GM23338 (cell line): ENCODE results near the gene GPATCH4. TPM values are rescaled to one million over a fixed set of nuclear protein-coding genes. Genes with fewer than 3 reads are reported as not detected.

Experiments used
- ATAC-seq: fragments of 200-7000 bp; cut with Tn5 transposase; 3 replicates; pipeline ENCODE4 v1.9.1; 2020
- DNase-seq: peaks from one replicate; pipeline ENCODE4 v3.0.0-alpha.2; 2015; ENCODE audit warnings: low spot score
- H2AFZ ChIP-seq: fragments of 200-600 bp; sonication (generic); 2 replicates; pipeline ENCODE4 v1.8.0; 2016; ENCODE audit warnings: antibody characterized with exemption, mild to moderate bottlenecking, moderate library complexity
- H3F3A ChIP-seq: fragments of 200-600 bp; sonication (generic); replicated peaks from 2 replicates; pipeline ENCODE4 v1.8.0; 2017; ENCODE audit warnings: antibody characterized with exemption, mixed run types, low read depth
- H3K27ac ChIP-seq: fragments of 200-600 bp; sonication (generic); 2 replicates; pipeline ENCODE4 v1.6.1; 2016; ENCODE audit warnings: low read depth
- H3K27me3 ChIP-seq: fragments of 200-600 bp; sonication (generic); 2 replicates; pipeline ENCODE4 v1.8.0; 2016; ENCODE audit warnings: mild to moderate bottlenecking, mixed run types, moderate library complexity; ENCODE audit not compliant: insufficient read depth
- H3K36me3 ChIP-seq: fragments of 200-600 bp; sonication (generic); 2 replicates; pipeline ENCODE4 v1.8.0; 2016; ENCODE audit warnings: mild to moderate bottlenecking; ENCODE audit not compliant: insufficient read depth
- H3K4me1 ChIP-seq: fragments of 200-600 bp; sonication (generic); 2 replicates; pipeline ENCODE4 v1.8.0; 2016; ENCODE audit warnings: mild to moderate bottlenecking, moderate library complexity; ENCODE audit not compliant: insufficient read depth
- H3K4me2 ChIP-seq: fragments of 200-600 bp; sonication (generic); 2 replicates; pipeline ENCODE4 v1.7.1; 2017; ENCODE audit warnings: mixed run types
- H3K4me3 ChIP-seq: fragments of 200-600 bp; sonication (generic); 2 replicates; pipeline ENCODE4 v1.6.1; 2016; ENCODE audit warnings: mixed run types
- H3K79me2 ChIP-seq: fragments of 200-600 bp; sonication (generic); replicated peaks from 2 replicates; pipeline ENCODE4 v1.8.0; 2017; ENCODE audit warnings: mild to moderate bottlenecking; ENCODE audit not compliant: insufficient read depth
- H3K9me2 ChIP-seq: fragments of 200-600 bp; sonication (generic); 2 replicates; pipeline ENCODE4 v1.8.0; 2017; ENCODE audit not compliant: insufficient read depth
- H4K20me1 ChIP-seq: fragments of 200-600 bp; sonication (generic); replicated peaks from 2 replicates; pipeline ENCODE4 v1.8.0; 2017; ENCODE audit warnings: mild to moderate bottlenecking; ENCODE audit not compliant: insufficient read depth
- H3K27ac Mint-ChIP-seq: 2 replicates; pipeline ENCODE4 v1.8.0; 2020; ENCODE audit warnings: inconsistent platforms, mild to moderate bottlenecking, moderate library complexity, mixed read lengths
- H3K27me3 Mint-ChIP-seq: 3 replicates; pipeline ENCODE4 v1.8.0; 2022; ENCODE audit warnings: low read depth, mild to moderate bottlenecking, moderate library complexity, mixed read lengths, inconsistent platforms; ENCODE audit not compliant: insufficient read depth, poor library complexity
- H3K36me3 Mint-ChIP-seq: 3 replicates; pipeline ENCODE4 v1.8.0; 2021; ENCODE audit warnings: low read depth, mild to moderate bottlenecking, inconsistent platforms, moderate library complexity, mixed read lengths
- H3K4me1 Mint-ChIP-seq: 3 replicates; pipeline ENCODE4 v1.8.0; 2020; ENCODE audit warnings: mild to moderate bottlenecking, inconsistent platforms, mixed read lengths
- H3K4me3 Mint-ChIP-seq: 3 replicates; pipeline ENCODE4 v1.8.0; 2021; ENCODE audit warnings: moderate library complexity, mild to moderate bottlenecking, inconsistent platforms, mixed read lengths
- H3K9me3 Mint-ChIP-seq: 3 replicates; pipeline ENCODE4 v1.8.0; 2020; ENCODE audit warnings: moderate library complexity, mild to moderate bottlenecking, inconsistent platforms, mixed read lengths
- CREB1 ChIP-seq: fragments of 250-450 bp; sonication (Bioruptor Pico); IDR thresholded peaks from 2 replicates; pipeline ENCODE4 v1.5.0; 2020; ENCODE audit warnings: low read depth, mild to moderate bottlenecking, moderate library complexity
- ETS1 ChIP-seq: IDR thresholded peaks from 2 replicates; pipeline ENCODE4 v1.6.1; 2016; ENCODE audit warnings: antibody characterized with exemption
- JUNB ChIP-seq: IDR thresholded peaks from one replicate; pipeline ENCODE4 v1.6.1; 2016; ENCODE audit warnings: antibody characterized with exemption; ENCODE audit not compliant: unreplicated experiment
- POLR2AphosphoS5 ChIP-seq: IDR thresholded peaks from 2 replicates; pipeline ENCODE4 v1.6.1; 2016; ENCODE audit warnings: antibody characterized with exemption, low read depth
- ZNF114 ChIP-seq: fragments of 250-450 bp; sonication (Bioruptor Pico); IDR thresholded peaks from 2 replicates; pipeline ENCODE4 v1.5.0; 2020; ENCODE audit warnings: mild to moderate bottlenecking, moderate library complexity
- ZNF331 ChIP-seq: fragments of 250-450 bp; sonication (Bioruptor Pico); IDR thresholded peaks from 2 replicates; pipeline ENCODE4 v1.5.0; 2020; ENCODE audit warnings: low read depth, mild to moderate bottlenecking, moderate library complexity
- ZNF462 ChIP-seq: fragments of 250-450 bp; sonication (Bioruptor Pico); IDR thresholded peaks from 2 replicates; pipeline ENCODE4 v1.5.0; 2020; ENCODE audit warnings: mild to moderate bottlenecking, moderate library complexity
- polyA plus RNA-seq: library from polyadenylated mRNA; unstranded; fragments of >200 nt; fragmentation: Nextera tagmentation; extraction: Ambion mirVana; gene quantifications from 2 replicates; pipeline ENCODE4 v1.2.1, GENCODE V29; 2016
- total RNA-seq: library from RNA; depleted of rRNA; stranded (reverse); fragments of >200 nt; shearing (Covaris generic); gene quantifications from 2 replicates; pipeline ENCODE4 v1.2.3, GENCODE V29; 2014

The GPATCH4 gene
- total and polyA plus RNA-seq, 2 experiments from 2014 or later: 58.9 to 187 TPM

- H3K9me3 Mint-ChIP-seq: no peaks in the 10 kb centered on the region
- no peaks in the 10 kb centered on the region for H3K9me2 ChIP-seq
- ATAC-seq: no peak
Measured at GRCh38 chr1:156551869-156552268, 49.4 kb downstream of the GPATCH4 start.

More at GRCh38 chr1:156551869-156552268, 49.4 kb downstream of the GPATCH4 start:
- no peaks in the 10 kb centered on the region for H3K4me1 ChIP-seq
- Mint-ChIP-seq H3K4me1 (no peaks in the 10 kb centered on the region), H3K27me3 (peaks cover 4% of the 10 kb centered on the region), H3K36me3 (peaks cover 23% of the 10 kb centered on the region), H3K27ac (no peak overlapping the region), H3K4me3 (no peak overlapping the region)
- H4K20me1 ChIP-seq: no peaks in the 10 kb centered on the region; the same call in 1 of the 2 replicates
- peaks cover 5% of the 10 kb centered on the region; the same call in 1 of the 2 replicates for H3K36me3 ChIP-seq
- no peak overlapping the region for H3K27ac ChIP-seq
- no peak overlapping the region for H2AFZ ChIP-seq
- H3K4me3 ChIP-seq: no peak overlapping the region
- TF ChIP-seq CREB1 (CRISPR knock-in tag) (no peak), ZNF331 (CRISPR knock-in tag) (no peak), JUNB (no peak), ZNF462 (CRISPR knock-in tag) (no peak), POLR2AphosphoS5 (no peak), ETS1 (no peak), ZNF114 (CRISPR knock-in tag) (no peak)
- H3K4me2 ChIP-seq: no peak overlapping the region
- no peak for DNase-seq
- no peaks in the 10 kb centered on the region for H3K79me2 ChIP-seq
- H3F3A ChIP-seq: no peaks in the 10 kb centered on the region
- no peaks in the 10 kb centered on the region for H3K27me3 ChIP-seq
